Adrenal gland (tissue), 12 donors: Measurements from ENCODE around the gene GLIS1. TPM values are rescaled to one million over a fixed set of nuclear protein-coding genes. Genes with fewer than 3 reads are reported as not detected.

Experiments used
- DNase-seq, 7 donors: peaks; one replicate each; pipeline ENCODE4 v3.0.0-alpha.2; 2019 to 2020
- H3K27ac ChIP-seq, 5 donors: fragments of 200-600 bp; sonication (generic) in 4 of 5; 1 replicate in 3 of 5; 2 replicates in 2 of 5; pipeline versions ENCODE4 v1.5.1 to v1.8.0; 2016 to 2020; ENCODE audit warnings: mild to moderate bottlenecking in 1 of 5
- H3K27me3 ChIP-seq: fragments of 200-600 bp; 2 replicates; pipeline ENCODE4 v1.8.0; 2021
- H3K36me3 ChIP-seq, 2 donors: fragments of 200-600 bp; replicated peaks in 1 of 2; 1 replicate in 1 of 2; 2 replicates in 1 of 2; pipeline versions ENCODE4 v1.5.1 to v1.8.0; 2018 to 2022
- H3K4me1 ChIP-seq, 2 donors: fragments of 200-600 bp; replicated peaks in 1 of 2; 1 replicate in 1 of 2; 2 replicates in 1 of 2; pipeline versions ENCODE4 v1.5.1 to v1.8.0; 2018 to 2021
- H3K4me3 ChIP-seq, 4 donors: fragments of 200-600 bp; sonication (generic) in 3 of 4; one replicate each; pipeline ENCODE4 v1.5.1; 2016 to 2018
- H3K9me3 ChIP-seq, 3 donors: fragments of 200-600 bp; sonication (generic) in 1 of 3; replicated peaks in 1 of 3; 1 replicate in 2 of 3; 2 replicates in 1 of 3; pipeline versions ENCODE4 v1.5.1 to v1.8.0; 2016 to 2021
- CTCF ChIP-seq, 6 experiments: fragments of 450-650 bp in 4 of 6; fragments of 200-600 bp in 2 of 6; sonication (generic) in 1 of 6; IDR thresholded peaks; 1 replicate in 5 of 6; 2 replicates in 1 of 6; pipeline versions ENCODE4 v1.5.1 to v1.8.0; 2016 to 2021; ENCODE audit warnings: antibody characterized with exemption in 6 of 6, mild to moderate bottlenecking in 2 of 6, moderate library complexity in 1 of 6
- POLR2A ChIP-seq, 2 donors: fragments of 450-650 bp; IDR thresholded peaks; one replicate each; pipeline ENCODE4 v1.6.1; 2017; ENCODE audit warnings: antibody characterized with exemption in 2 of 2, mild to moderate bottlenecking in 2 of 2, moderate library complexity in 1 of 2
- WGBS, 4 donors: extraction: QIAGEN DNeasy Blood & Tissue Kit in 2 of 4; methylation state at CpG; one replicate each; pipeline versions ENCODE4 v1.1.5 to v1.1.7; 2013 to 2017; 5-methylcytosine and 5-hydroxymethylcytosine counted together
- intact Hi-C, 2 donors: fragments of 100-400 bp; cut with DNase I; formaldehyde crosslinking; loops; one replicate each; pipeline versions ENCODE4 v1.14.1 to v1.15.0; 2022 to 2023
- polyA plus RNA-seq, 3 donors: library from polyadenylated mRNA; stranded (reverse); fragments of 200-250 nt in 2 of 3; fragments of 350-450 nt in 1 of 3; fragmentation: Illumina TruSeq in 1 of 3; extraction: RNeasy Lipid Tissue Mini Kit (QIAGEN cat#74804) in 1 of 3; gene quantifications; one replicate each; pipeline ENCODE4 v1.2.3, GENCODE V29; 2013 to 2014
- total RNA-seq, 9 donors: library from RNA; depleted of rRNA in 4 of 9; stranded (reverse); fragments of >200 nt in 4 of 9; fragments of 120-200 nt in 1 of 9; fragmentation: NEBNext Ultra II Directional in 1 of 9; extraction: Animal tissue kit (Norgen Biotek cat#: 25700) in 1 of 9; gene quantifications; one replicate each; pipeline versions ENCODE4 v1.1.0 to v1.2.4, GENCODE V29; 2013 to 2023
- donor health status: healthy with polysubstance abuse.
- donor health status: Bipolar disorder and iron deficiency.
- donor health status: DM: yes; HTN: yes; CAD: no.
- donor health status: DM: no; HTN: no; CAD: no.
- donor health status: DM: no; HTN: no; CAD: no.
- donor health status: DM: yes; HTN: yes; CAD: no.

GLIS1 gene
- total and polyA plus RNA-seq, 12 donors = 0.08 to 0.37 (median 0.14) TPM; not detected in 6

GRCh38 chr1:53663529-53664300 is 75.2 kb downstream of the GLIS1 start:
- intact Hi-C loops = no loop called here
- WGBS, 4 donors = 48 to 55% (median 51%) methylated on average over 9 to 15 of the region's 15 CpGs
- Histone ChIP-seq H3K36me3 (no peaks in the 10 kb centered on the region), H3K27me3 (no peaks in the 10 kb centered on the region), H3K9me3 (no peaks in the 10 kb centered on the region), H3K4me1 (no peaks in the 10 kb centered on the region), H3K27ac (no peak overlapping the region), H3K4me3 (no peak overlapping the region)
- DNase-seq = no peak
- TF ChIP-seq POLR2A (IDR thresholded peaks at IDR 0.05) (no peak), CTCF (IDR thresholded peaks at IDR 0.05) (no peak)

- H3K36me3 ChIP-seq = no peaks in the 10 kb centered on the region
- TF ChIP-seq POLR2A (IDR thresholded peaks at IDR 0.05) (no peak), CTCF (IDR thresholded peaks at IDR 0.05) (no peak)
- intact Hi-C loops = no loop called here
- H3K4me3 ChIP-seq = no peak overlapping the region
- H3K27me3 ChIP-seq = no peaks in the 10 kb centered on the region
- H3K4me1 ChIP-seq = no peaks in the 10 kb centered on the region
- no peak for DNase-seq
- H3K9me3 ChIP-seq = no peaks in the 10 kb centered on the region
- 83 to 93% (median 85%) methylated on average over 3 of the region's 3 CpGs for WGBS, 4 donors
- H3K27ac ChIP-seq = no peak overlapping the region
Measured at GRCh38 chr1:53662951-53663350, 76.0 kb downstream of the GLIS1 start.

- intact Hi-C loops = no loop called here
- no peak for DNase-seq
- TF ChIP-seq CTCF (IDR thresholded peaks at IDR 0.05) = no peak
- Histone ChIP-seq H3K4me1 (no peaks in the 10 kb centered on the region), H3K36me3 (no peaks in the 10 kb centered on the region), H3K27me3 (no peaks in the 10 kb centered on the region), H3K9me3 (no peaks in the 10 kb centered on the region), H3K27ac (no peak overlapping the region), H3K4me3 (no peak overlapping the region)
- WGBS, 4 donors = 89 to 91% (median 91%) methylated on average over 10 to 11 of the region's 11 CpGs
Measured at GRCh38 chr1:53662169-53662568, 76.8 kb downstream of the GLIS1 start.

GRCh38 chr1:53661496-53661895 is 77.5 kb downstream of the GLIS1 start:
- Histone ChIP-seq H3K4me1 (no peaks in the 10 kb centered on the region), H3K36me3 (no peaks in the 10 kb centered on the region), H3K27me3 (no peaks in the 10 kb centered on the region), H3K4me3 (no peak overlapping the region), H3K9me3 (no peaks in the 10 kb centered on the region), H3K27ac (no peak overlapping the region)
- intact Hi-C loops = no loop called here
- no peak for DNase-seq
- TF ChIP-seq POLR2A (IDR thresholded peaks at IDR 0.05) (no peak), CTCF (IDR thresholded peaks at IDR 0.05) (no peak)
- WGBS, 4 donors = 87 to 92% (median 90%) methylated on average over 6 to 8 of the region's 8 CpGs
